ENCODE results near the gene TMEM217.
A peak's percentile ranks its signal among the peaks of the same experiment; 100 is the strongest.

The TMEM217 gene

GRCh38 chr6:37251211-37251780 is 6.6 kb downstream of the TMEM217 start:
- no peak overlapping the region for H3K27ac ChIP-seq (ENCODE audit: insufficient read depth, low read length, poor library complexity, severe bottlenecking)
- H3K27me3 ChIP-seq (replicated peaks; ENCODE audit: control insufficient read depth, insufficient read depth, low read length, poor library complexity, severe bottlenecking), result no peaks in the 10 kb centered on the region
- H3K36me3 ChIP-seq (ENCODE audit: control insufficient read depth, insufficient read depth, low read length), result no peaks in the 10 kb centered on the region
- H3K9me3 ChIP-seq (ENCODE audit: control insufficient read depth, low read length), result no peaks in the 10 kb centered on the region
- no peaks in the 10 kb centered on the region for H3K4me1 ChIP-seq (ENCODE audit: control insufficient read depth, insufficient read depth, low read length, poor library complexity, severe bottlenecking)
- H3K4me3 ChIP-seq (ENCODE audit: insufficient read depth, low read depth, low read length, poor library complexity, severe bottlenecking), result no peak overlapping the region
- DNase-seq, result no peak

DNA sequence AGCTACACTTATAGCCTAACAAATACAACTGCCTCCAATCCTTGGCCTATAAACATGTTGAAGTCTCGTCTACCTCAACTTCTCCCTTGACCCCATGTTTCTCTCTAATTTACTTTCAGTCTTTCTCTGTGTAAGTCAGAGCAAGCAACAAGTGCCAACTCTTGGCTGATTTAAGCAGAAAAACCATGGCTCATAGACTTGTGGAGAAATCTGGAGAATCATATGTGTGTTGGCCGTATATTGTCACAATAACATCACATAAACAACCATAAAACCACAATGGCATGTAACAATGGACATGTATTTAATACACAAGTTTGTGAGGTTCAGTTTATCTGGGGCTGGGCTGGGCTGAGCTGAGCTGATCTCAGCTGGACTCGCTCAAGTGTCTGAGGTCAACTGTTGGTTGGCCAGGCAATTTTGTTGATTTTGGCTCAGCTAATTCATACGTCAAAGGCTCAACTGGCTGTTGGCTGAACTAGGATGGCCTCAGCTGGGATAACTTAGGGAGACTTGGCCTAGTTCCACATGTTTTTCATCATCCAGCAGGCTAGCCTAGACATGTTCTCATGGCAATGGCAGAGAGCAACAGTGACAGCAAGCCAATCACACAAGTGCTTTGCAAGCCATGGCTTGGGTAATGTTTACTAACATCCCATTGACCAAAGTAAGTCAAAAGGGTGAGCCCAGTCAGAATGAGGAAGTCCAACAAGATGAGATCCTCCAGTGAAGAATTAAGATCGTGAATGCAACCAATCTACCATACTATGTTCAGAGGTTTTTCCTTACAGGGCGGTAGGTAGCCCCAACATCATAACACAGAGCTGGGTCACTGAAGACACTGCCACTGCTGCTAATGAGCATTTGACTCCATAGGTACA is 13.3 kb downstream of the TMEM217 start:
- no peaks in the 10 kb centered on the region for H3K36me3 ChIP-seq (ENCODE audit: control insufficient read depth, insufficient read depth, low read length)
- DNase-seq, result no peak
- H3K27ac ChIP-seq (ENCODE audit: insufficient read depth, low read length, poor library complexity, severe bottlenecking), result no peak overlapping the region
- peaks cover 4% of the 10 kb centered on the region for H3K4me1 ChIP-seq (ENCODE audit: control insufficient read depth, insufficient read depth, low read length, poor library complexity, severe bottlenecking)
- H3K27me3 ChIP-seq (replicated peaks; ENCODE audit: control insufficient read depth, insufficient read depth, low read length, poor library complexity, severe bottlenecking), result no peaks in the 10 kb centered on the region
- H3K4me3 ChIP-seq (ENCODE audit: insufficient read depth, low read depth, low read length, poor library complexity, severe bottlenecking), result no peak overlapping the region
- H3K9me3 ChIP-seq (ENCODE audit: control insufficient read depth, low read length), result no peaks in the 10 kb centered on the region

- no peaks in the 10 kb centered on the region for H3K36me3 ChIP-seq (ENCODE audit: control insufficient read depth, insufficient read depth, low read length)
- no peak for DNase-seq
- no peaks in the 10 kb centered on the region for H3K27me3 ChIP-seq (replicated peaks; ENCODE audit: control insufficient read depth, insufficient read depth, low read length, poor library complexity, severe bottlenecking)
- H3K4me3 ChIP-seq (ENCODE audit: insufficient read depth, low read depth, low read length, poor library complexity, severe bottlenecking), result no peak overlapping the region
- H3K4me1 ChIP-seq (ENCODE audit: control insufficient read depth, insufficient read depth, low read length, poor library complexity, severe bottlenecking), result peaks cover 4% of the 10 kb centered on the region
- no peak overlapping the region for H3K27ac ChIP-seq (ENCODE audit: insufficient read depth, low read length, poor library complexity, severe bottlenecking)
- H3K9me3 ChIP-seq (ENCODE audit: control insufficient read depth, low read length), result no peaks in the 10 kb centered on the region
These were observed 14.1 kb downstream of the TMEM217 start for GRCh38 chr6:37243816-37244370.

DNA sequence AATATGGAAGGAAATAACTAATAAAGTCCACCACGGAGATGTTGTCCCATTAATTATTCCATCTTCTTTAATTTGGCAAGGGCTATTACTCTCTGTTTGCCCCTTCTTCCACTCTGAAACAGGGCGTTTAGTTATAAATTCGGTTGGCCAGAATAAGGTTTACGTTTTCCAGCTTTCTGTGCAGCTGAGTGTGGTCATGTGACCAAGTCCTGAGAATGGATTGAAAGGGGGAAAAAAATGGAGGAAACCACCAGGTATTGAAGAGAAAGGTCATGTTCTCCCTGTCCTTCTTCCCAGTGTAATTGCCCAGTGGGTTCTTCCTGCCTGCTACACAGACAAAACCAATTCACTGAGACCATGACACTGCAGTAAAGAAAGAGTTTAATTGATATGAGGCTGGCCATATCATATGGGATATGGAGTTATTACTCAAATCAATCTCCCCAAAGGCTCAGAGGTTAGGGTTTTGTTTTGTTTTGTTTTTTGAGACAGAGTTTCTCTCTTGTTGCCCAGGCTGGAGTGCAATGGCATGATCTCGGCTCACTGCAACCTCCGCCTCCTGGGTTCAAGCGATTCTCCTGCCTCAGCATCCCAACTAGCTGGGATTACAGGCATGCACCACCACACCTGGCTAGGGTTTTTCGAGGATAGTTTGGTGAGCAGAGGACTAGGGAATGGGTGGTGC is 14.7 kb downstream of the TMEM217 start:
- no peaks in the 10 kb centered on the region for H3K36me3 ChIP-seq (ENCODE audit: control insufficient read depth, insufficient read depth, low read length)
- H3K27ac ChIP-seq (ENCODE audit: insufficient read depth, low read length, poor library complexity, severe bottlenecking), result no peak overlapping the region
- H3K4me3 ChIP-seq (ENCODE audit: insufficient read depth, low read depth, low read length, poor library complexity, severe bottlenecking), result no peak overlapping the region
- peaks cover 4% of the 10 kb centered on the region for H3K4me1 ChIP-seq (ENCODE audit: control insufficient read depth, insufficient read depth, low read length, poor library complexity, severe bottlenecking)
- no peak for DNase-seq
- no peaks in the 10 kb centered on the region for H3K9me3 ChIP-seq (ENCODE audit: control insufficient read depth, low read length)
- H3K27me3 ChIP-seq (replicated peaks; ENCODE audit: control insufficient read depth, insufficient read depth, low read length, poor library complexity, severe bottlenecking), result no peaks in the 10 kb centered on the region

- Histone ChIP-seq H3K9me3 (ENCODE audit: control insufficient read depth, low read length) (no peaks in the 10 kb centered on the region), H3K27ac (ENCODE audit: insufficient read depth, low read length, poor library complexity, severe bottlenecking) (no peak overlapping the region), H3K4me1 (ENCODE audit: control insufficient read depth, insufficient read depth, low read length, poor library complexity, severe bottlenecking) (peaks cover 4% of the 10 kb centered on the region), H3K27me3 (replicated peaks; ENCODE audit: control insufficient read depth, insufficient read depth, low read length, poor library complexity, severe bottlenecking) (no peaks in the 10 kb centered on the region), H3K36me3 (ENCODE audit: control insufficient read depth, insufficient read depth, low read length) (no peaks in the 10 kb centered on the region), H3K4me3 (ENCODE audit: insufficient read depth, low read depth, low read length, poor library complexity, severe bottlenecking) (no peak overlapping the region)
- DNase-seq, result no peak
These were observed 15.4 kb downstream of the TMEM217 start for GRCh38 chr6:37242429-37243052.

- H3K27ac ChIP-seq (ENCODE audit: insufficient read depth, low read length, poor library complexity, severe bottlenecking), result no peak overlapping the region
- H3K9me3 ChIP-seq (ENCODE audit: control insufficient read depth, low read length), result no peaks in the 10 kb centered on the region
- no peaks in the 10 kb centered on the region for H3K36me3 ChIP-seq (ENCODE audit: control insufficient read depth, insufficient read depth, low read length)
- no peak for DNase-seq
- peaks cover 4% of the 10 kb centered on the region for H3K4me1 ChIP-seq (ENCODE audit: control insufficient read depth, insufficient read depth, low read length, poor library complexity, severe bottlenecking)
- H3K27me3 ChIP-seq (replicated peaks; ENCODE audit: control insufficient read depth, insufficient read depth, low read length, poor library complexity, severe bottlenecking), result no peaks in the 10 kb centered on the region
- no peak overlapping the region for H3K4me3 ChIP-seq (ENCODE audit: insufficient read depth, low read depth, low read length, poor library complexity, severe bottlenecking)
These were observed 16.0 kb downstream of the TMEM217 start for GRCh38 chr6:37241775-37242428.

GRCh38 chr6:37241131-37241530 is 16.8 kb downstream of the TMEM217 start:
- no peaks in the 10 kb centered on the region for H3K9me3 ChIP-seq (ENCODE audit: control insufficient read depth, low read length)
- H3K4me1 ChIP-seq (ENCODE audit: control insufficient read depth, insufficient read depth, low read length, poor library complexity, severe bottlenecking), result peaks cover 4% of the 10 kb centered on the region
- no peaks in the 10 kb centered on the region for H3K36me3 ChIP-seq (ENCODE audit: control insufficient read depth, insufficient read depth, low read length)
- H3K27me3 ChIP-seq (replicated peaks; ENCODE audit: control insufficient read depth, insufficient read depth, low read length, poor library complexity, severe bottlenecking), result no peaks in the 10 kb centered on the region
- no peak overlapping the region for H3K27ac ChIP-seq (ENCODE audit: insufficient read depth, low read length, poor library complexity, severe bottlenecking)
- DNase-seq, result no peak
- no peak overlapping the region for H3K4me3 ChIP-seq (ENCODE audit: insufficient read depth, low read depth, low read length, poor library complexity, severe bottlenecking)

DNA sequence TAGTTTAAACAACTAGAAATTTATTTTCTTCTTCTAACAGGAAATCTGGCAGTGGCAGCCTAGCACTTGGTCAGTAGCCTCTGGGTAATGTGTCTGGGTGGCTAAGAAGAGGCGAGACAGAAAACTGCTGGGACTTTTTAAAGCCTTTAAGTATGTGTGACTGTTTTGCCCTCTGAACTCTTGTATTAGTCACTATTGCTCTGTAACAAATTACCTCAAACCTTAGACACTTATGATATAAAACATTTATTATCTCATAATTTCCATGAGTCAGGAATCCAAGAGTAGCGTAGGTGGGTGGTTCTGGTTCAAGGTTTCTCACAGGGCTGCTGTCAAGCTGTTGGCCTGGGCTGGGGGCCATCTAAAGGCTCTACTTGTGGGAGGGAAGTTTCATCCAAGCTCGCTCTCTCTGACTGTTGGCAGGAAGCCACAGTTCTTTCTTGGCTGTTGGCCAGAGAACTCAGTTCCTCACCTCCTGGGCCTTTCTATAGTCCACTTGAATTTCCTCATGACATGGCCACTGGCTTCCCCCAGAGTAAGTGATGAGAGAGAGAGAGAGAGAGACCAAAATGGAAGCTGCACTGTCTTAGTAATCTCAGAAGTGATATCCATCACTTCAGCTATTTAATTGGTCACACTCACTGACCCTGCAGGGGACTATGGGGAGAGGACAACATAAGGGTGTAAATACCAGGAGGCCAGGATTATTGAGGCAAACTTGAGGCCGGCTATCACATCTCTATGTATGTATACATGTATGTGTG is 17.8 kb downstream of the TMEM217 start:
- Histone ChIP-seq H3K9me3 (ENCODE audit: control insufficient read depth, low read length) (no peaks in the 10 kb centered on the region), H3K4me3 (ENCODE audit: insufficient read depth, low read depth, low read length, poor library complexity, severe bottlenecking) (no peak overlapping the region), H3K36me3 (ENCODE audit: control insufficient read depth, insufficient read depth, low read length) (no peaks in the 10 kb centered on the region), H3K27me3 (replicated peaks; ENCODE audit: control insufficient read depth, insufficient read depth, low read length, poor library complexity, severe bottlenecking) (no peaks in the 10 kb centered on the region), H3K27ac (ENCODE audit: insufficient read depth, low read length, poor library complexity, severe bottlenecking) (no peak overlapping the region), H3K4me1 (ENCODE audit: control insufficient read depth, insufficient read depth, low read length, poor library complexity, severe bottlenecking) (peaks cover 4% of the 10 kb centered on the region)
- DNase-seq, result peak; percentile 7 to 19 (median 8)

GRCh38 chr6:37239526-37239925 is 18.4 kb downstream of the TMEM217 start:
- peaks cover 4% of the 10 kb centered on the region for H3K4me1 ChIP-seq (ENCODE audit: control insufficient read depth, insufficient read depth, low read length, poor library complexity, severe bottlenecking)
- H3K4me3 ChIP-seq (ENCODE audit: insufficient read depth, low read depth, low read length, poor library complexity, severe bottlenecking), result no peak overlapping the region
- no peak overlapping the region for H3K27ac ChIP-seq (ENCODE audit: insufficient read depth, low read length, poor library complexity, severe bottlenecking)
- no peaks in the 10 kb centered on the region for H3K9me3 ChIP-seq (ENCODE audit: control insufficient read depth, low read length)
- H3K27me3 ChIP-seq (replicated peaks; ENCODE audit: control insufficient read depth, insufficient read depth, low read length, poor library complexity, severe bottlenecking), result no peaks in the 10 kb centered on the region
- no peak for DNase-seq
- no peaks in the 10 kb centered on the region for H3K36me3 ChIP-seq (ENCODE audit: control insufficient read depth, insufficient read depth, low read length)

Measured in effector memory CD4-positive, alpha-beta T cell (primary cell).